Fibroblast of lung (primary cell): ENCODE data around the gene COQ3. TPM values are rescaled to one million over a fixed set of nuclear protein-coding genes. Genes with fewer than 3 reads are reported as not detected.

Experiments used
- DNase-seq, 2 donors: peaks; one replicate each; pipeline versions ENCODE4 v3.0.0 to v3.0.0-alpha.2; 2010; ENCODE audit warnings: low read depth in 2 of 2
- H2AFZ ChIP-seq: 2 replicates; pipeline ENCODE4 v1.5.1; 2012; ENCODE audit warnings: low read length, control low read depth, inconsistent platforms
- H3K27ac ChIP-seq: 2 replicates; pipeline ENCODE4 v1.5.1; 2011; ENCODE audit warnings: low read length, control low read depth; ENCODE audit not compliant: insufficient read depth
- H3K27me3 ChIP-seq: 2 replicates; pipeline ENCODE4 v1.5.1; 2011; ENCODE audit warnings: mild to moderate bottlenecking, low read length; ENCODE audit not compliant: control insufficient read depth, insufficient read depth
- H3K36me3 ChIP-seq: 2 replicates; pipeline ENCODE4 v1.5.1; 2011; ENCODE audit warnings: low read length; ENCODE audit not compliant: control insufficient read depth, insufficient read depth
- H3K4me1 ChIP-seq: 2 replicates; pipeline ENCODE4 v1.5.1; 2011; ENCODE audit warnings: low read length; ENCODE audit not compliant: control insufficient read depth, insufficient read depth; ENCODE audit errors: extremely low read depth
- H3K4me2 ChIP-seq: 2 replicates; pipeline ENCODE4 v1.5.1; 2011; ENCODE audit warnings: low read length, control low read depth; ENCODE audit not compliant: insufficient read depth; ENCODE audit errors: extremely low read depth
- H3K4me3 ChIP-seq, 4 experiments: fragments of 200-600 bp in 1 of 4; sonication (generic) in 1 of 4; replicated peaks in 1 of 4; 2 replicates each; pipeline ENCODE4 v1.5.1; 2011 to 2016; ENCODE audit warnings: low read length in 4 of 4, low read depth in 3 of 4, mild to moderate bottlenecking in 3 of 4, control low read depth in 2 of 4, inconsistent platforms in 1 of 4, mixed read lengths in 1 of 4; ENCODE audit not compliant: insufficient read depth in 1 of 4; ENCODE audit errors: control extremely low read depth in 1 of 4
- H3K79me2 ChIP-seq: 2 replicates; pipeline ENCODE4 v1.5.1; 2012; ENCODE audit warnings: mild to moderate bottlenecking, low read length, inconsistent platforms; ENCODE audit not compliant: control insufficient read depth, insufficient read depth
- H3K9ac ChIP-seq: 2 replicates; pipeline ENCODE4 v1.5.1; 2011; ENCODE audit warnings: mild to moderate bottlenecking, low read length, control low read depth; ENCODE audit not compliant: insufficient read depth
- H3K9me3 ChIP-seq: 2 replicates; pipeline ENCODE4 v1.5.1; 2012; ENCODE audit warnings: low read depth, low read length; ENCODE audit not compliant: control insufficient read depth, insufficient read depth
- H4K20me1 ChIP-seq: 2 replicates; pipeline ENCODE4 v1.5.1; 2011; ENCODE audit warnings: low read length; ENCODE audit not compliant: control insufficient read depth, insufficient read depth; ENCODE audit errors: extremely low read depth
- CTCF ChIP-seq, 2 donors: IDR thresholded peaks in 1 of 2; conservative IDR thresholded peaks in 1 of 2; 1 replicate in 1 of 2; 2 replicates in 1 of 2; pipeline ENCODE4 v1.5.1; 2011 to 2012; ENCODE audit warnings: low read length in 2 of 2, control low read depth in 1 of 2, inconsistent platforms in 1 of 2, low read depth in 1 of 2, mild to moderate bottlenecking in 1 of 2
- EZH2 ChIP-seq: IDR thresholded peaks from 2 replicates; pipeline ENCODE4 v1.5.1; 2012; ENCODE audit warnings: low read length, control low read depth, mild to moderate bottlenecking; ENCODE audit errors: missing control alignments
- polyA plus RNA-seq, 2 donors: library from polyadenylated mRNA; depleted of rRNA in 1 of 2; stranded (reverse) in 1 of 2; unstranded in 1 of 2; fragments of >200 nt; gene quantifications; 2 replicates each; pipeline ENCODE4 v1.2.1, GENCODE V29; 2011 to 2012; ENCODE audit warnings: missing spikeins in 1 of 2
- total RNA-seq: library from RNA; depleted of rRNA; stranded (reverse); fragments of >200 nt; gene quantifications from 2 replicates; pipeline ENCODE4 v1.2.1, GENCODE V29; 2014

The COQ3 gene
- total and polyA plus RNA-seq, 2 donors (not counting 1 experiment from before 2014, with no cell fraction given), result 5.3 to 13.3 TPM

GRCh38 chr6:99409672-99410071 lies 15.7 kb upstream of the COQ3 start:
- H3K9ac ChIP-seq, result no peak overlapping the region
- peaks cover 33% of the 10 kb centered on the region for H3K79me2 ChIP-seq
- no peaks in the 10 kb centered on the region for H3K9me3 ChIP-seq
- TF ChIP-seq CTCF (conservative IDR thresholded peaks at IDR 0.05 in 1 of 2, IDR thresholded peaks at IDR 0.05 in 1 of 2; ENCODE audit: low read depth in 1 of 2, low read length in 2 of 2) (no peak), EZH2 (no peak)
- no peak overlapping the region for H2AFZ ChIP-seq
- H3K4me3 ChIP-seq, result no peak overlapping the region
- no peaks in the 10 kb centered on the region for H4K20me1 ChIP-seq
- H3K36me3 ChIP-seq, result peaks cover 8% of the 10 kb centered on the region
- H3K4me2 ChIP-seq, result no peak overlapping the region
- peak in 1 of 2 donors; percentile 8 for DNase-seq
- no peaks in the 10 kb centered on the region for H3K4me1 ChIP-seq
- H3K27me3 ChIP-seq, result no peaks in the 10 kb centered on the region
- no peak overlapping the region for H3K27ac ChIP-seq

DNA sequence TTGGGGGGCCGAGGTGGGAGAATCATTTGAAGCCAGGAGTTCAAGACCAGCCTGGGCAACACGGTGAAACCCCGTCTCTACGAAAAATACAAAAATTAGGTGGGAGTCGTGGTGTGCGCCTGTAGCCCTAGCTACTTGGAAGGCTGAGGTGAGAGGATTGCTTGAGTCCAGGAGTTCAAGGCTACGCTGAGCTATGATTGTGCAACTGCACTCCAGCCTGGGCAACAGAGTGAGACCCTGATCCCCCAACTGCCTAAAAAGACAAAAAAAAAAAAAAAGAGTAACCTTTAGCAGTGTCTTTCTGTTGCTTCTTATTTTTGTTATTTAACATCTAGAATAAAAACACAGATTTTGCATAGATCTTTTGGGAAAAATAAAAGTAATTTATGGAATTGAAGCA lies 13.1 kb upstream of the COQ3 start:
- Histone ChIP-seq H3K79me2 (peaks cover 12% of the 10 kb centered on the region), H3K9ac (no peak overlapping the region), H3K4me3 (no peak overlapping the region), H3K27me3 (no peaks in the 10 kb centered on the region), H4K20me1 (no peaks in the 10 kb centered on the region), H3K4me1 (no peaks in the 10 kb centered on the region), H2AFZ (no peak overlapping the region), H3K9me3 (no peaks in the 10 kb centered on the region), H3K36me3 (peaks cover 10% of the 10 kb centered on the region), H3K27ac (no peak overlapping the region), H3K4me2 (no peak overlapping the region)
- TF ChIP-seq CTCF (conservative IDR thresholded peaks at IDR 0.05 in 1 of 2, IDR thresholded peaks at IDR 0.05 in 1 of 2; ENCODE audit: low read depth in 1 of 2, low read length in 2 of 2) (no peak), EZH2 (no peak)
- DNase-seq, result no peak

DNA sequence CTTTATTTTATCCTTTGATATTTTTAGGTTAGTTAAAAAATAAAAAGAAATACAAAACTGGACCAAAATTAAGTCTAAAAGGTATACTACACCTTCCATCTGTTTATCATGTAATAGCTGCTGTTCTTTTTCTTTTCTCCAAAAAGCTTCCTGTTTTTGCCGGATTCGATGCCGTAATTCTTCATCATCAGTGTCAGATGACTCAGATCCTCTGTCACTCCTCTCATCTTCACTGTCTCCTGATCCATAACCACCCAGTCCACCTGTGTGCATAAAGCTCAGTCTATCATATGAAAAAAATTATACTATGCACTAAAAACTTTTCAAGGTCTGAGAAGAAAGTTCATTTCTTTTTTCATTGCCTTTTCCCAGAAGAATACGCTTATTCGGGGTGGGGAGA lies 8.5 kb upstream of the COQ3 start:
- Histone ChIP-seq H4K20me1 (no peaks in the 10 kb centered on the region), H3K9ac (no peak overlapping the region), H3K79me2 (no peaks in the 10 kb centered on the region), H3K9me3 (no peaks in the 10 kb centered on the region), H3K27me3 (no peaks in the 10 kb centered on the region), H3K4me1 (no peaks in the 10 kb centered on the region), H3K36me3 (peaks cover 10% of the 10 kb centered on the region), H3K4me2 (no peak overlapping the region), H3K4me3 (no peak overlapping the region), H2AFZ (no peak overlapping the region), H3K27ac (no peak overlapping the region)
- no peak for TF ChIP-seq CTCF (conservative IDR thresholded peaks at IDR 0.05 in 1 of 2, IDR thresholded peaks at IDR 0.05 in 1 of 2; ENCODE audit: low read depth in 1 of 2, low read length in 2 of 2)
- TF ChIP-seq EZH2, result no peak
- DNase-seq, result no peak
